ENCODE data around the gene UBL4B.
"Not testable (repeated sequence)": the region's sequence is repeated elsewhere in the genome, so short reads cannot be mapped to it uniquely, and the experiment has no call there.

Gene UBL4B, protein sequence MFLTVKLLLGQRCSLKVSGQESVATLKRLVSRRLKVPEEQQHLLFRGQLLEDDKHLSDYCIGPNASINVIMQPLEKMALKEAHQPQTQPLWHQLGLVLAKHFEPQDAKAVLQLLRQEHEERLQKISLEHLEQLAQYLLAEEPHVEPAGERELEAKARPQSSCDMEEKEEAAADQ

DNA sequence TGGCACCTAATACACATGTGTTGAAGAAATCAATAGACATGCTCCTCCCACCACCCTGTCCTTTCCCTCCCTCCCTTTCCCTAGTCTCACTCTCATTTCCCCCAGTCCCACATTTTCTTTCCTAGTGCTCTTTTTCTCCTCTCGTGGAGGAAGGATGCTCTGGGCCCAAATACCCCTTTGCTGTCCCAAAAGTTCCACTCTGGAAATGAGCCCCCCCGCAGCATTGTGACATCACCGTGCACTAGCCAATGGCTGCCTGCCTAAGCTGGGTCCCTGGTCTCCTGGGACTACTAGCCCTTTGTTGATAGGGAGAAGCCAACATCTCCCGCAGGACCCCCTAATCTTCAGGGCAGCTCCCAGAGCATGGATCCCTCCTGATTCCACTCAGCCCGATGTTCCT lies at the start of gene UBL4B:
Gene UBL4B (plus strand): TSS at position 301 of the 400 bp plus-strand sequence. CDS start 92 bp downstream, at position 393.
- no peak for DNase-seq

DNA sequence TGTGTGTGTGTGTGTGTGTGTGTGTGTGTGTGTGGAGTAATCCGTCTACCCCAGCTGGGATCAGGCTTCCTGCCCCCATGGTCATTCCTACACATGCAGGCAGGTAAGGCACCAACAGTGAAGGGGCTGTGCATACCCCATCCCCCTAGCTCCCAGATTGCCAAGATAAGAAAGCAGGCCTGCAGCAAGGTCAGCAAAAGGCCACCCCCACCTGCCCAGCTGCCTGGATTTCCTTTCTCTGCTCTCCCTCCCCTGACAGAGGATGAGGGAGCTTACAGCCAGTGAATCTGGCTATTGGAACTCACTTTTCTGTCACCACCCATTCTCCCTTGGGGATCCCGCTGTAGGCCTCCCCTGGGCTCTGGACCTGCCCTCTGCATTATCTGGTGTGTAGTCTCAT lies 49.6 kb upstream of the UBL4B start:
- no peak for DNase-seq

- DNase-seq, result no peak
These were observed 48.5 kb upstream of the UBL4B start for GRCh38 chr1:110063781-110064180.

DNA sequence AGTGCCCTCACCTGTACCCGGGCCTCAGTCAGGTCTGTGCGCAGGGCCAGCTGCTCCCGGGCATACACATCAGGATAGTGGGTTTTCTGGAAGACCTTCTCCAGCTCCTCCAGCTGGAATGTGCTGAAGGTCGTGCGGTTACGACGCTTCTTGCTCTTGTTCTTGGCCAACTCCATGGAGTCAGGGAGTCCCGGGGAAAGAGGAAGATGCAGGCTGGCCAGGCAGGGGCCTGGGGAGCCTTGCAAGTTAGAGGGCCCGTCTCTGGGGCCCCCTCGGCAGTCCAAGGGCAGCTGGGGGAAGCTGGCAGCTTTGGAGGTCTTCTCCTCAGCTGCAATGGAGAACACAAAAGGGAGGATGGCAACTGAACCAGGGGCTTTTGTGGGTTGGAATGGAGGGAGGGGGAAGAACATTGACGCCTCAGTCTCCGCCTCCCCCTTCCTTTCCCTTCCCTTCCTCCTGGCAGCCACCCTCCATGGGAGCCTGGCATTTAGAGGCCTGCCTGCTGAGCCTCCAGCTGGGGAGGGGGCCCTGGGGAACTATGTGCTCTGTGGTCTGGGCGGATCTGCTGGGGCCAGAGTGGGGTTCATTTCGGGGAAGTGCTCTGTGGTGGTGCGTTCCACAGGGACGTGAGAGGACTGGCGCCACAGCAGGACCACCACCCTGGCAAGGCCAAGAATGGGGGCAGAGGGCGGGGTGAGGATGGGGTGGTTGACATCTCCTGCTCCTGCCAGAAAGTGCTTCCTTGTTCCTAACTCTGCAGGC lies 47.5 kb upstream of the UBL4B start:
- no peak for DNase-seq

- DNase-seq, result no peak
These were observed 46.4 kb upstream of the UBL4B start for GRCh38 chr1:110065841-110066240.

GRCh38 chr1:110067479-110067892 lies 44.8 kb upstream of the UBL4B start:
- DNase-seq, result no peak

DNA sequence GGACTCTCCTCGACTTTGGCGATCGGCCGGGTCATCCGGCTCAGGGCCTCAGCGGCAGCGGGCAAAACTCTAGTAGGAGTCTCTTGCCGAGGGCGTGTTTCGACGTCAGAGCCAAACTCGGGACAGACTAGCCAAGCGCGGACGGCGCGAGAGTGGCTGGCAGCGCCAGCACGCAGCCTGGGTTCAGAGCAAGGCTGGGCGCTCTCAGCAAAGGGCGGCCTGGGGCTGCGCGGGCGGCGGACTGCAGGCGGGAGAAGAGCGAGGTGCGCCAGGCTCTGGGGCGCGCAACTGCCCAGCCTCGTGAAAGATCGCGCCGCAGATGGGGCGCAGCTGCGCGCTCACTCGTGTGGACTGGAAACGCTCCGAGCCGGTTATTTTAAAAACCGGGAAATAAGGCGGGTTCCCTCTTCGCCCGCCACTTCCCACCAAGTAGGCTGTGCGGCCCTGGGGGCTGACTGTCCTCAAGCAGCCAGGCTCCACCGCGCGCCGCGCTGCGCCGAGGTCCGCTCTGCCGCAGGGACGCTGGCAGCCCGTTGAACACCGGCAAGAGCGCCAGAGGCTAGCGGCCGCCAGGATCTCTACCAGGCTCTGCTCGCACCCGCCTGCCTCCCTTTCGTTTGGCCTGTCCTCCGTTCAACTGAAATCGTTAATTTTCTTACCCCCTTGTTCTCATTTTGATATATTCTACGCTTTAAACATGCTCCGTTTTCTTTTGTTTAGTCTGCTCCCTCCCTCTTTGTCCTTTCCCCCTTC lies 44.2 kb upstream of the UBL4B start:
- peak in 1 of 2 experiments; percentile 10 for DNase-seq

- DNase-seq, result peak; percentile 19 to 20
These were observed 43.4 kb upstream of the UBL4B start for GRCh38 chr1:110068646-110069403.

DNA sequence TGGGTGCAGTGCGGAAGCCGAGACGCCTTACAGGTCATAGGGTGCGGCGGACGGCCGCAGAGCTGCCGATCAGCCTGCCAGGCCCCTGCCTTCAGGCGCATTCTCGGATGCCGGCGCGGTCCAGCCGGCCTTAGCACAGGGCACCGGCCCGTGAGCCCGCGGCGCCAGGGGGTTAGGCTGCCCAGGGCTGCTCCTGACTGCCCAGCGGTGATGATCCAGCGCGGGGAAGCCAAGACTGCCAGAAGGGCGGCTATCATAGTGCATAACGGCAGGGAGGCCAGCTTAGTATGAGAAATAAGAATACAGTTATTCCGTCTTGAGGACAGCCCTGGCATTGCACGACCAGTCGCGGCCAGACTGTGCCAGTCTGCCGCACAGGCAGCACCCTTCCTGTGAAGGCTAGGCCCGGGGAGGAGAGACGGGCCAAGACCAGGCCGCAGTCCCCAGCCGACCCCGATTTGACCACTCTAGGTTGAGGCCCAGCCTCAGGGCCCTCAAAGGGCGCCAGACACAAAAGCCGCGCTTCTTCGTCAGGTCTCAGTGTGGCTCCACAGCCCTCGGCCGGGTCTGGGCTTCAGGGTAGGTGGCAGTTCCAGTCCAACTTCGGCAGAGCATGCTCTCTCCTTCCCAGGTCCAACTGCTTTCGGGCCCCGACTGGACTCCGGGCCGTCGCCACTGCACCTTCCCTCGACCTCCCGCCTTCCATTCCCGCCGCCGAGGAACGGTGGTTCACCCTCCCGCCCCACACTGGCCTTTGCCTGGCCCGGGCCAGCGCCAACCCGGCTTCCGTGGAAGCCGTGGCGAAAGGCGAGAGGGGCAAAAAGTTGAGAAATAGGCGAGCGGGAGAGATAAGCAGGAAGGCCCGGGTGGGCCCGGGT lies 42.6 kb upstream of the UBL4B start:
- peak in 1 of 2 experiments; percentile 20 for DNase-seq

- DNase-seq, result no peak
These were observed 42.0 kb upstream of the UBL4B start for GRCh38 chr1:110070282-110070669.

GRCh38 chr1:110070671-110071242 lies 41.5 kb upstream of the UBL4B start, which contains the start of gene ALX3:
Gene ALX3, minus strand, starts transcription at chr1:110070672. Its CDS starts 60 bp downstream, at chr1:110070612.
- no peak for DNase-seq

GRCh38 chr1:110074166-110074565 lies 38.1 kb upstream of the UBL4B start:
- DNase-seq, result no peak

DNA sequence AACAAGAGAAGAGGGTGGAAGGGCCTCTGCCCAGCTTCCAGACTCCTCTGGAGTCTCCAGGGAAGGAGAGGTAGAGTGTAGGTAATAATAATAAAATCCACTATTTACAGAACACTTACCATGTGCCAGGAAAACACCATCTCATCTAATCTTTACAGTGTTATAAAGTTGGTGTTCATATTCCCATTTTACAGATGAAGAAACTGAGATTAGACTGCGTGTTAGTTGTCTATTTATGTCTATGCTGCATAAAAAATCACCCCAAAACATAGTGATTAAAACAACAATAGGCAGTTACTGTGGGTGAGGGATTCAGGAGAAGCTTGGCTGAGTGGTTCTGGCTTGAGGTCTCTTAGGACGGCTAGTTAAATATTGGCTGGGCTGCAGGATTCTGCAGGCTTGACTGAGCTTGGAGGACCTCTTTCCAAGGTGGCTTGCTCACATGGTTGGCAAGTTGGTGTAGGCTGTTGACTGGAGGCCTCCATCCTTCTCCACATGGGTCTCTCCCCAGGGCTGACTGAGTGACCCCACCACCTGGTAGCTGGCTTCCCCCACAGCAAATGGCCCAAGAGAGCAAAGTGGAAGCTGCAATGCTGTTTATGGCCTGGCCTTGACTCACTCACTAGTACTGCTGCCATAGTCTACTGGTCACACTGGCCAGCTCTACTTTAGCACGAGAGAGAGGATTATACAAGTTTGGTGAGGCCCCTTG lies 35.3 kb upstream of the UBL4B start:
- no peak for DNase-seq

GRCh38 chr1:110079995-110080394 lies 32.2 kb upstream of the UBL4B start:
- not testable (repeated sequence) for DNase-seq

- no peak for DNase-seq
These were observed 31.2 kb upstream of the UBL4B start for GRCh38 chr1:110081061-110081460.

DNA sequence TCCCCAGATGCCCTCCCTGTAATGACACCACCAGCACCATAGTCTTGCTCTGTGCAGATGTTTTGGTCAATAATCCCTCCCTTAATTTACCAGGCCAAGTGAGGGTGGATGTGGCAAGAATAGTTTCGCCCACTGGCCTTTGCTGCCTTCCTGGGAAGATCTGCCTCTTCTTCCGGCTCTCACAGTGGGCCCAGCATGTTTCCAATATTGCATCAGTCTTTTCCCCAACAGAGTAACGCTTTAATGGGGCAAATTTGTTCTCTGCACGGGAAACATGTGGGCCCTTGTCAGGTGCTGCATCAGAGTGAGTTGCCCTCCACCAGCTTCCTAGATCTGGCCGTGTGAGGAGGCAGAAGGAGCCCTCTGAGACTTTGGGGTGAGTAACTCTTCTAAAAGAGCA lies 29.8 kb upstream of the UBL4B start:
- DNase-seq, result no peak

GRCh38 chr1:110083061-110083865 lies 29.0 kb upstream of the UBL4B start:
- DNase-seq, result peak in 1 of 2 experiments; percentile 13

- DNase-seq, result peak in 1 of 2 experiments; percentile 24
These were observed 28.4 kb upstream of the UBL4B start for GRCh38 chr1:110083866-110084226.

- peak; percentile 35 to 48 for DNase-seq
These were observed 27.8 kb upstream of the UBL4B start for GRCh38 chr1:110084227-110085078.
